ENCODE measurements around the gene SLC10A7.

DNA sequence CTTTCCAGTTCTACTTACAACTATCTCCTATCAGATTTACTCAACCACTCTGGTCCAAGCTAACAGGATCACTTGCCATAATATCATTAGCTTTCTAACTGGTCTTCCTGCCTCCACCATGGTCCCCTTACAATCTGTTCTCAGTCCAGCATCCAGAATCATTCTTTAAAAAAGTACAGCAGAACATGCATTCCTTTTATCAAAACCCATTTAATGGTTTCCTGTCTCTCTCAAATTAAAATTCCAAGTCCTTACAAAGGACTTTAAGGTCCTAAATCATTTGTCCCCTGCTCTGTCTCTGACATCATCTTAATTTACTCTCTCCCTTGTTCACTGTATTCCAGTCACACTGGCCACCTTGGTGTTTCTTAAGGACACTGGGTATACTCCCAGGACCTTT, 202.8 kb downstream of the SLC10A7 start:
- no peak for TF ChIP-seq CTCF (IDR thresholded peaks at IDR 0.05; ENCODE audit: low read depth, low read length)
- no peak for TF ChIP-seq EZH2phosphoT487 (IDR thresholded peaks at IDR 0.05; ENCODE audit: low read depth)
